Peyer's patch (tissue), 4 donors: ENCODE results near the gene KRT8.

ENCODE experiments used
- CTCF ChIP-seq, 6 experiments: fragments of 450-650 bp in 4 of 6; fragments of 200-600 bp in 2 of 6; sonication (generic) in 1 of 6; IDR thresholded peaks; one replicate each; pipeline ENCODE4 v1.5.1; 2017 to 2019; ENCODE audit warnings: antibody characterized with exemption in 6 of 6, mild to moderate bottlenecking in 3 of 6, moderate library complexity in 1 of 6
- POLR2A ChIP-seq, 2 donors: fragments of 450-650 bp; IDR thresholded peaks; one replicate each; pipeline ENCODE4 v1.5.1; 2017; ENCODE audit warnings: antibody characterized with exemption in 2 of 2, mild to moderate bottlenecking in 2 of 2, moderate library complexity in 2 of 2

- TF ChIP-seq CTCF (IDR thresholded peaks at IDR 0.05) (peak; percentile 11 to 82 (median 66)), POLR2A (IDR thresholded peaks at IDR 0.05) (no peak)
Measured at GRCh38 chr12:52865090-52865944, 39.6 kb downstream of the KRT8 start.
